Fibroblast of skin of right biceps (primary cell): ENCODE data around the gene CYP46A1.
"Not testable (repeated sequence)": the region's sequence is repeated elsewhere in the genome, so short reads cannot be mapped to it uniquely, and the experiment has no call there.

Source experiments
- DNase-seq: peaks from one replicate; pipeline ENCODE4 v3.0.0-alpha.2; 2013

Gene CYP46A1

GRCh38 chr14:99760817-99761216 lies 76.7 kb downstream of the CYP46A1 start:
- no peak for DNase-seq

GRCh38 chr14:99762911-99763310 lies 78.8 kb downstream of the CYP46A1 start:
- not testable (repeated sequence) for DNase-seq

DNA sequence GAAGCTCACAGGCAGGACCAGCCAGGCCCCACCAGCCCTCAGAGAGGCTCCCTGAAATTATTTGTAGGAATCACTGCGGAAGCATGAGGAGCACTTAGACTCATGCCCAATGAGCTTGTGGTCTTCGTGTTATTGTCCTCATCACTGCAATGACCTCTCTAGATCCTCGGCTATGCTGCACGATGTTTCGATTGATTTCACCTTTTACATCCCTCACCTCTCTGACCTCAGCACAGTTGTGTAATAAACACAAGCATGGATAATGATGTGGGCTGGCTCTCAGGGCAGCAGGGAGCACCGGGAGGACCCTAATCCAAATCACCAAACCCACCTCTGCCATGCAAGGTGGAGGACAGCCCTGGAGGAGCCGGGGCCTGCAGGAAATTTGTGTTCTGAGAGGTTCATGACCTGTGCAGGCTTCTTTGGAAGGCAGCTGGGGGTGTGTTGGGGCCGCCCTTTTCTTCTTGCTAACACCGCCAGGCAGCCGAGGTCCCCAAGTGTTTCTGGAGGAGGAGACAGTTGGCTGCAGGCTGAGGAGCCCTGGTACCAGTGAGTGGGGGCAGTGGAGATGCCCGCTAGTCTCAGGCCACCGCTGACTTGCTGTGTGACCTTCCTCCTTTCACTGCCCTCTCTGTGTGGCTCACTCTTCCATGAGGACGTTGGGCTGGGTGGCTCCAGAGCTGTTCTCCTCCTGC lies 79.6 kb downstream of the CYP46A1 start:
- DNase-seq: no peak

GRCh38 chr14:99764222-99764706 lies 80.2 kb downstream of the CYP46A1 start:
- no peak for DNase-seq

DNA sequence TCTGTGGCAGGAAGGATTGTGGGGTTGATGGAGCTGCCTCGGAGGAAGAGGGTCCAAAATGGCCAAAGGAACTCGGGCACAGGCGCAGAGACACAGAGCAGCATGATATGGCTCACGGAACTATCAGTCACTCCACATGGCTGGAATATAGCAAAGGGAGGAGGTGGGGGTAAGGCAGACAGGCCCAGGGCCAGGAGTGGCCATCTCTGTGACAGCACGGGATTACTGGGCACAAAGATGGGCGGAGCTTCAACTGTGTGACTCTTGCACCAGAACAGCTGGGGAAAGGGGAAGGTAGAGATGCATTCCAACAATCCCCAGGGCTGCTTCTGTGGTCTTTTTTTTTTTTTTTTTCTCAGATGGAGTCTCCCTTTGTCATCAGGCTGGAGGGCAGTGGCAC lies 84.3 kb downstream of the CYP46A1 start:
- peak; percentile 61 for DNase-seq

DNA sequence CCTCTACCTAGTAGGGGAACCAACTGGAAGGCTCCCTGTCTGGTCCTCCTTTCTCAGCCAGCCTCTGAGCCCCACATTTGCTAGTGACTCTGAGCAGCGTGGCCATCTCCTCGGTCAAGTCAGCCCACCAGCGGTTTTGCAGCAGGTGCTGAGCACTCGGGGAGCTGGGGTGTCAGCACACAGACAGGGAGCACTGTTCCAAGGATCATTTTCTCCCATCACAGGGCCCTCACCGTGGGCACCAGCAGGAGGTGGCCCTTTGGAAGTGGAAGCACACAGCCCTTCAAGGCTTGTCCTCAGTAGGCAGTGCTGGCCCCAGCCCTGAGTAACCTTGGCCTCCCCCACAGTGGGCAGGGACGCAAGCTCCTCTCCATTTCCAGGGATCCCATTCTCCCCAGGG lies 85.0 kb downstream of the CYP46A1 start:
- no peak for DNase-seq

- no peak for DNase-seq
Measured at GRCh38 chr14:99769799-99770198, 85.7 kb downstream of the CYP46A1 start.

DNA sequence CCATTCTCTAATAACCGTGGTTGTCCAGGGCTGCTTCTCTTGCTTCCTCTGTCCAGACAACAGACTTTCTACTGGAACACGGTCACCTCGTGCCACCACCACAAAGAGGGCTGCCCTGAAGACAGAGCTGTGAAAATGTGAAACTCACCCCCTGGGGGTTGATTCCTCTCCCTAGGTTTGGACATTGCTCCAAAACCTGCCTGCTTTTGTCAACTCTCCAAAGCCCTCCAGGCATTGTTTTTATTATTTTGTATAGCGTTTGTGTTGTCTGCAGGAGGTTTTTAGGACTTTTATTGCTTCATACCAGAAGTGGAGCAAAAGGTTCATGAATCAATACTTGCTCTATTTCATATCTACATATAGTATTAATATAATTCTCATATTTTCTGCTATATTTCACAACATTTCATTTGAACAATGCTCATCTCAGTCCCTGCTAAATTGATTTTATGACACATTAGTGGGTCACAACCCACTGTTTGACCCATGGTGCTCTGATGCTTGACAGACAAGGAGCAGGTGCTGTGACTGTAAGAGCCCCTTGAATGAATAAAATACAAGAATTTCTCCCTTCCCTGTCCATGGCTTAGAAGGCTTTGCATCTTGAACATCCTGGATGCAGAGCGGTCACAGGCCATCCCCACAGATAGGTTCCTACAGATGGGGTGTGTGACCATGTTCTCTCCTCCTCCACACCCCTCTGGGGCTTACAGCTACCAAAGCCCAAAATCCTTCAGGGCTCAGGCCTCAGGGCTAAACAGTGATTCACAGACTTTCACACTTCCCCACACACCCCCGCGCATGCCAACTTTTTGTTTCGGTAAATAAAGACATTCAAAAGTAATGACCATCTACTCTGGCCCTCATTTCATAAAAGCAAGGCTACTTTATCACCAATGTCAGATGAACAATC lies 88.5 kb downstream of the CYP46A1 start:
- DNase-seq: no peak

DNA sequence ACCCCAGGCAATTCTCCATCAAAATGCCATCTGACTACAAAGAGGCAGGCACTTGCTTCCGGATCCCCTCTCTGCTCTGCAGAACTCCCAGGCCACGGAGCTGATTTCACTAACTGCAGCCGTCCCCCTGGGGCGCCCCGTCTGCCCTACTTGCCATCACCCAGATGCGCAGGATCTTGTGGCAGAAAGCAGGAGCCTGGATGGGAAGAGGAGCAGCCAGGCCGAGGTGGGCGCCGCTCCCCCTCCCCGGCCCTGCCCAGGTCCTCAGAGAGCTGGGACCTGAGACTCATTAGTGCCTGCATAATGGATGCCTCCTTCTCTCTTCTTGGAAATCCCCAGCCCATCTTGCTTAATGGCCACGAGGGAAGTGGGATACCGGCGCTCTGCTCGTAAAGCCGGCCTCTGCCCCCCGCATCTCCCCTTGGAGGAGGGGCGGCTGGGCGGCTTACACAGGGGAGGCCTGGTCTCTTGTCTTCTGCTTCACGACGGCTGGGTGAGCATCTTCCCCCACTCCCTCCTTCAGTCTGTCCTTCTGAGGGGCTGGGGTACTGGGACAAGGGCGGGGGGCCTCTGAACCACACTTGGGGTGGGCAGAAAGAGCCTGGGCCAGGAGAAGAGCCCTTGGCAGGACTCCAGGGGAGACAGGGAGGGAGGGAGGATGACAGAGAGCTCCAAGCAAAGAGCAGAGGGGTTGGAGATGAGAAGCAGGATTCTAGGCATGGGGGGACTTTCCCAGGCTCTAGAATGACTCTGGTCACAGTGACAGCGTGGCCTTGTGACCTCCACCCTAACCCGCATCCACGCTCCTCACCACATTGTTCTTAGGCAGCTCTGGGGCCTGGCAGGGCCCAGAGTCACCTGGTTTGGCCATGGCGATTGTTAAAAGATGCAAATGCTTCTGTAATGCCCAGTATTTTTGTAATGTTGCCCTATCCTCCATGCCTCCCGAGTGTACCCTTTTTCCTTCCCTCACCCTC lies 89.7 kb downstream of the CYP46A1 start:
- no peak for DNase-seq

- peak; percentile 72 for DNase-seq
Measured at GRCh38 chr14:99774556-99775307, 90.6 kb downstream of the CYP46A1 start.

DNA sequence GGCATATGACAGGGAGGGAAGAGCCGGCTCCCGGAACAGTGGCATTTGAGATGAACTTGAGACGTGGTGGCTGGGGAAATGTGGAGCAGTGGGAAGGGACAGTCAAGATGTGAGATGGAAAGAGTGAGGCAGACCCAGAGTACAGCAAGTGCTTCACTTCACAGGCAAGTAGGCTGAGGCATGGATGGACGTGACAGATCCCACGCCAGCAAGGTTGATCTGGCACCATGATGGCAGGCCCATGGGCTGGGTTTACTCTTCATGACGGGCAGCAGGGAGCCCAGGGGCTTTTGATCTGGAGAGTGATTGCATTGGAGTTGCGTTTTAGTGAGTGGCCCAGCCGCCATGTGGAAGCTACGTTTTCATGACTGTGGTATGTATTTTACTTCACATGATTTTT lies 91.3 kb downstream of the CYP46A1 start:
- DNase-seq: no peak
